WTC11 (cell line): ENCODE measurements around the gene MED12L. TPM values are rescaled to one million over a fixed set of nuclear protein-coding genes. Genes with fewer than 3 reads are reported as not detected.

Experiments used
- ATAC-seq: fragments of 200-7000 bp; cut with Tn5 transposase; 2 replicates; pipeline ENCODE4 v1.10.0; 2021; ENCODE audit warnings: mild to moderate bottlenecking, moderate library complexity
- CTCF ChIA-PET: fragments of 300-600 bp; sonication (Branson Sonifier 250); formaldehyde crosslinking; loops from one replicate; lab custom pipeline; 2021; ENCODE audit warnings: antibody characterized with exemption; lab: Charles Lee
- POLR2A ChIA-PET: fragments of 350-600 bp; sonication (Branson Sonifier 250); formaldehyde crosslinking; loops from one replicate; lab custom pipeline; 2021; ENCODE audit warnings: antibody characterized with exemption; lab: Charles Lee
- DNase-seq: peaks from one replicate; pipeline ENCODE4 v3.0.0; 2021; ENCODE audit warnings: low spot score
- H3K27ac Mint-ChIP-seq: 2 replicates; pipeline ENCODE4 v1.8.0; 2021; ENCODE audit warnings: mixed read lengths
- H3K27me3 Mint-ChIP-seq: 2 replicates; pipeline ENCODE4 v1.8.0; 2021; ENCODE audit warnings: low read depth, mild to moderate bottlenecking, moderate library complexity, mixed read lengths
- H3K36me3 Mint-ChIP-seq: 2 replicates; pipeline ENCODE4 v1.8.0; 2021; ENCODE audit warnings: mixed read lengths
- H3K4me1 Mint-ChIP-seq: 2 replicates; pipeline ENCODE4 v1.8.0; 2022; ENCODE audit warnings: mixed read lengths
- H3K4me3 Mint-ChIP-seq: 2 replicates; pipeline ENCODE4 v1.8.0; 2021; ENCODE audit warnings: mild to moderate bottlenecking, moderate library complexity, mixed read lengths
- H3K9me3 Mint-ChIP-seq: 2 replicates; pipeline ENCODE4 v1.8.0; 2021; ENCODE audit warnings: mixed read lengths
- AFF4 ChIP-seq: sonication (generic); formaldehyde crosslinking; IDR thresholded peaks from 2 replicates; pipeline ENCODE4 v1.8.1; 2023; ENCODE audit warnings: mild to moderate bottlenecking, missing genetic modification reagents, borderline replicate concordance
- AR ChIP-seq: fragments of 250-450 bp; sonication (Bioruptor Pico); IDR thresholded peaks from 2 replicates; pipeline ENCODE4 v1.9.0; 2021; ENCODE audit warnings: mild to moderate bottlenecking
- E2F5 ChIP-seq: sonication (generic); formaldehyde crosslinking; IDR thresholded peaks from 2 replicates; pipeline ENCODE4 v1.8.1; 2022; ENCODE audit warnings: mild to moderate bottlenecking, moderate library complexity, missing genetic modification reagents
- FOXJ3 ChIP-seq: sonication (generic); formaldehyde crosslinking; IDR thresholded peaks from 2 replicates; pipeline ENCODE4 v1.9.0; 2021; ENCODE audit warnings: missing genetic modification reagents, mild to moderate bottlenecking, borderline replicate concordance
- FOXK1 ChIP-seq: sonication (generic); formaldehyde crosslinking; IDR thresholded peaks from 2 replicates; pipeline ENCODE4 v1.8.0; 2022; ENCODE audit warnings: mild to moderate bottlenecking, moderate library complexity, missing genetic modification reagents
- PRDM15 ChIP-seq: sonication (generic); formaldehyde crosslinking; IDR thresholded peaks from 2 replicates; pipeline ENCODE4 v1.8.0; 2022; ENCODE audit warnings: missing genetic modification reagents
- PRRX2 ChIP-seq: fragments of 250-450 bp; sonication (Bioruptor Pico); IDR thresholded peaks from 2 replicates; pipeline ENCODE4 v1.8.0; 2021; ENCODE audit warnings: mild to moderate bottlenecking
- TEAD1 ChIP-seq: sonication (generic); formaldehyde crosslinking; IDR thresholded peaks from 2 replicates; pipeline ENCODE4 v1.8.0; 2022; ENCODE audit warnings: mild to moderate bottlenecking, missing genetic modification reagents
- TEAD4 ChIP-seq: sonication (generic); formaldehyde crosslinking; IDR thresholded peaks from 2 replicates; pipeline ENCODE4 v1.8.0; 2022; ENCODE audit warnings: mild to moderate bottlenecking, missing genetic modification reagents
- USF2 ChIP-seq: sonication (generic); formaldehyde crosslinking; IDR thresholded peaks from 2 replicates; pipeline ENCODE4 v1.8.1; 2023; ENCODE audit warnings: mild to moderate bottlenecking, missing genetic modification reagents, moderate library complexity
- ZNF232 ChIP-seq: sonication (generic); formaldehyde crosslinking; IDR thresholded peaks from 2 replicates; pipeline ENCODE4 v1.8.0; 2022; ENCODE audit warnings: mild to moderate bottlenecking, missing genetic modification reagents
- ZNF512 ChIP-seq: sonication (generic); formaldehyde crosslinking; IDR thresholded peaks from 2 replicates; pipeline ENCODE4 v1.8.1; 2022; ENCODE audit warnings: missing genetic modification reagents, borderline replicate concordance
- total RNA-seq: library from RNA; stranded (reverse); gene quantifications from 3 replicates; pipeline ENCODE4 v1.2.3, GENCODE V29; 2021

The MED12L gene
- total RNA-seq, 1 experiment from 2014 or later, result 27.4 TPM

- TF ChIP-seq PRDM15 (CRISPR knock-in tag) (no peak), AR (CRISPR knock-in tag) (no peak), FOXJ3 (no peak), TEAD1 (CRISPR knock-in tag) (no peak), FOXK1 (no peak), TEAD4 (no peak), AFF4 (no peak)
These were observed 286.8 kb downstream of the MED12L start (continued) for GRCh38 chr3:151372063-151372820.

GRCh38 chr3:151377768-151378385 is 292.4 kb downstream of the MED12L start:
- Mint-ChIP-seq H3K9me3 (no peaks in the 10 kb centered on the region), H3K36me3 (peaks cover 5% of the 10 kb centered on the region), H3K27ac (no peak overlapping the region)
- no peak for ATAC-seq
- CTCF ChIA-PET, result interaction anchor here (1.0 to 2.7 kb wide), 2 partner anchors 16 to 22 kb away, joined by 4 to 17 read pairs; no protein-coding TSS in a partner anchor
- POLR2A ChIA-PET, result interaction anchor here (0.7 kb wide), 1 partner anchor 33 kb away, joined by 3 read pairs; no protein-coding TSS in a partner anchor
- TF ChIP-seq PRRX2 (CRISPR knock-in tag) (no peak), ZNF232 (CRISPR knock-in tag) (no peak), USF2 (CRISPR knock-in tag) (no peak), E2F5 (CRISPR knock-in tag) (no peak), ZNF512 (CRISPR knock-in tag) (no peak)
- TF ChIP-seq, all 79 proteins: peak for 0
- Mint-ChIP-seq H3K27me3 (no peaks in the 10 kb centered on the region), H3K4me3 (no peak overlapping the region), H3K4me1 (peaks cover 3% of the 10 kb centered on the region)
- no peak for DNase-seq
